Epithelial cell of proximal tubule (primary cell): ENCODE measurements around the gene MOCS1. TPM values are rescaled to one million over a fixed set of nuclear protein-coding genes. Genes with fewer than 3 reads are reported as not detected.

ENCODE experiments used
- DNase-seq: peaks from one replicate; pipeline ENCODE4 v3.0.0-alpha.2; 2011; ENCODE audit warnings: low read depth
- H3K4me3 ChIP-seq: 2 replicates; pipeline ENCODE4 v1.5.1; 2011; ENCODE audit warnings: low read depth, mild to moderate bottlenecking, low read length
- CTCF ChIP-seq: conservative IDR thresholded peaks from 2 replicates; pipeline ENCODE4 v1.5.1; 2012; ENCODE audit warnings: low read depth, mild to moderate bottlenecking, low read length
- total RNA-seq: library from RNA; depleted of rRNA; stranded (reverse); fragments of >200 nt; gene quantifications from 2 replicates; pipeline ENCODE4 v1.2.3, GENCODE V29; 2015

The MOCS1 gene
- total RNA-seq, 1 donor from 2014 or later, result 6.5 TPM

- H3K4me3 ChIP-seq, result no peak overlapping the region
- DNase-seq, result no peak
- TF ChIP-seq CTCF, result no peak
Observed at GRCh38 chr6:39901116-39901655, 33.1 kb downstream of the MOCS1 start.

- H3K4me3 ChIP-seq, result no peak overlapping the region
- no peak for TF ChIP-seq CTCF
- DNase-seq, result no peak
Observed at GRCh38 chr6:39899554-39900295, 34.5 kb downstream of the MOCS1 start.

- TF ChIP-seq CTCF, result no peak
- H3K4me3 ChIP-seq, result no peak overlapping the region
- DNase-seq, result no peak
Observed at GRCh38 chr6:39898625-39899024, 35.6 kb downstream of the MOCS1 start.

GRCh38 chr6:39897698-39898097 is 36.6 kb downstream of the MOCS1 start:
- no peak overlapping the region for H3K4me3 ChIP-seq
- no peak for TF ChIP-seq CTCF
- no peak for DNase-seq

- H3K4me3 ChIP-seq, result no peak overlapping the region
- DNase-seq, result no peak
- no peak for TF ChIP-seq CTCF
Observed at GRCh38 chr6:39896701-39897100, 37.6 kb downstream of the MOCS1 start.

GRCh38 chr6:39893286-39893685 is 41.0 kb downstream of the MOCS1 start:
- no peak for DNase-seq
- no peak overlapping the region for H3K4me3 ChIP-seq
- no peak for TF ChIP-seq CTCF
